ENCODE results near the gene TYW1B.
"Not testable (repeated sequence)": the region's sequence is repeated elsewhere in the genome, so short reads cannot be mapped to it uniquely, and the experiment has no call there.

DNA sequence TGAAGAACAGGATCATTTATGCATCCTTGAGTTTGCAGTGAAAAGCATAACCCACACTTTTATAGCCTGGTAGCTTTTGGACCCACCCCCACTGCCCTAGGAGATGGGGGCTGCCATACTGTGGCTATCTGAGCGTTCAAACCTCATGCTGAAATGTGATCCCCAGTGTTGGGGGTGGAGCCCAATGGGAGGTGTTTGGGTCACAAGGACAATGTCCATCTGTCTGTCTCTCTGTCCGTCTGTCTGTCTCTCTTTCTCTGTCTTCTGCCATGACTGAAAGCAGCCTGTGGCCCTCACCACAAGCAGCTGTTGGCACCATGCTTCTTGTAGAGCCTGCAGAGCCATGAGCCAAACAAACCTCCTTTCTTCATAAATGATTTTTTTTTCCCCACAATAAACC lies 207.1 kb downstream of the TYW1B start:
- TF ChIP-seq, protein P1, sequence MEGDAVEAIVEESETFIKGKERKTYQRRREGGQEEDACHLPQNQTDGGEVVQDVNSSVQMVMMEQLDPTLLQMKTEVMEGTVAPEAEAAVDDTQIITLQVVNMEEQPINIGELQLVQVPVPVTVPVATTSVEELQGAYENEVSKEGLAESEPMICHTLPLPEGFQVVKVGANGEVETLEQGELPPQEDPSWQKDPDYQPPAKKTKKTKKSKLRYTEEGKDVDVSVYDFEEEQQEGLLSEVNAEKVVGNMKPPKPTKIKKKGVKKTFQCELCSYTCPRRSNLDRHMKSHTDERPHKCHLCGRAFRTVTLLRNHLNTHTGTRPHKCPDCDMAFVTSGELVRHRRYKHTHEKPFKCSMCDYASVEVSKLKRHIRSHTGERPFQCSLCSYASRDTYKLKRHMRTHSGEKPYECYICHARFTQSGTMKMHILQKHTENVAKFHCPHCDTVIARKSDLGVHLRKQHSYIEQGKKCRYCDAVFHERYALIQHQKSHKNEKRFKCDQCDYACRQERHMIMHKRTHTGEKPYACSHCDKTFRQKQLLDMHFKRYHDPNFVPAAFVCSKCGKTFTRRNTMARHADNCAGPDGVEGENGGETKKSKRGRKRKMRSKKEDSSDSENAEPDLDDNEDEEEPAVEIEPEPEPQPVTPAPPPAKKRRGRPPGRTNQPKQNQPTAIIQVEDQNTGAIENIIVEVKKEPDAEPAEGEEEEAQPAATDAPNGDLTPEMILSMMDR (IDR thresholded peaks at IDR 0.05), result not testable (repeated sequence)
- not testable (repeated sequence) for TF ChIP-seq ZFX (IDR thresholded peaks at IDR 0.05; ENCODE audit: borderline replicate concordance)

Data from 22Rv1 (cell line).